Hepatocyte (in vitro differentiated cells): ENCODE results near the gene A2ML1.

Experiments used
- CTCF ChIP-seq: fragments of 200-600 bp; sonication (generic); IDR thresholded peaks from 2 replicates; pipeline ENCODE4 v1.5.1; 2016; ENCODE audit warnings: antibody characterized with exemption, mild to moderate bottlenecking; ENCODE audit not compliant: poor library complexity
- EZH2 ChIP-seq: fragments of 200-600 bp; sonication (generic); IDR thresholded peaks from 2 replicates; pipeline ENCODE4 v1.6.1; 2016; ENCODE audit warnings: antibody characterized with exemption, mild to moderate bottlenecking, borderline replicate concordance
- EZH2phosphoT487 ChIP-seq: fragments of 200-600 bp; sonication (generic); IDR thresholded peaks from one replicate; pipeline ENCODE4 v1.6.1; 2018; ENCODE audit warnings: antibody characterized with exemption, mild to moderate bottlenecking, low read depth, moderate library complexity; ENCODE audit not compliant: unreplicated experiment, severe bottlenecking

GRCh38 chr12:8867786-8868185 is 45.4 kb downstream of the A2ML1 start:
- TF ChIP-seq CTCF (no peak), EZH2 (no peak), EZH2phosphoT487 (no peak)
